Daoy (cell line): ENCODE measurements around the gene CAMK2A. TPM values are rescaled to one million over a fixed set of nuclear protein-coding genes. Genes with fewer than 3 reads are reported as not detected.

Experiments
- total RNA-seq: library from RNA; depleted of rRNA; stranded (reverse); fragments of >200 nt; shearing (Covaris generic); gene quantifications from 2 replicates; pipeline ENCODE4 v1.2.3, GENCODE V29; 2014; rRNA removed

Gene CAMK2A
- total RNA-seq, 1 experiment from 2014 or later, result 0.23 TPM

Other genes with a start within 250 kb of the CAMK2A start
- 0.11 TPM in 1 of 2 replicates, not detected in the other for gene CSF1R, start 203.2 kb downstream of the CAMK2A start, total RNA-seq
- 8.6 and 9.4 TPM in 2 replicates for gene PDGFRB, start 133.9 kb downstream of the CAMK2A start, total RNA-seq
- 0.06 and 1.3 TPM in 2 replicates for gene CDX1, start 123.0 kb downstream of the CAMK2A start, total RNA-seq
- gene SLC6A7, start 99.7 kb downstream of the CAMK2A start, total RNA-seq, result 0.06 TPM in 1 of 2 replicates, not detected in the other
- gene ARSI, start 13.1 kb upstream of the CAMK2A start, total RNA-seq, result 4.5 and 9.4 TPM in 2 replicates
- 84.9 and 90.0 TPM in 2 replicates for gene TCOF1, start 67.9 kb upstream of the CAMK2A start, total RNA-seq
- gene CD74, start 123.1 kb upstream of the CAMK2A start, total RNA-seq, result not detected in 2 replicates
- 6,432 and 6,529 TPM in 2 replicates for gene RPS14, start 160.0 kb upstream of the CAMK2A start, total RNA-seq
- 16.1 and 34.7 TPM in 2 replicates for gene NDST1, start 218.4 kb upstream of the CAMK2A start, total RNA-seq